Right lobe of liver (tissue), 6 donors: ENCODE measurements around the gene FGD5. TPM values are rescaled to one million over a fixed set of nuclear protein-coding genes. Genes with fewer than 3 reads are reported as not detected.

ENCODE experiments used
- ATAC-seq, 4 donors: fragments of 200-7000 bp; cut with Tn5 transposase; one replicate each; pipeline ENCODE4 v1.9.1; 2020; ENCODE audit warnings: mild to moderate bottlenecking in 4 of 4, moderate library complexity in 4 of 4
- DNase-seq, 3 donors: peaks; one replicate each; pipeline ENCODE4 v3.0.0-alpha.2; 2020
- H3K27ac ChIP-seq, 3 donors: fragments of 200-600 bp; one replicate each; pipeline ENCODE4 v1.8.0; 2022
- H3K27me3 ChIP-seq, 2 donors: fragments of 200-600 bp; one replicate each; pipeline ENCODE4 v1.8.0; 2022
- H3K36me3 ChIP-seq, 4 donors: fragments of 200-600 bp; sonication (generic) in 1 of 4; one replicate each; pipeline versions ENCODE4 v1.5.1 to v1.8.0; 2017 to 2022; ENCODE audit warnings: control low read depth in 1 of 4
- H3K4me1 ChIP-seq, 4 donors: fragments of 200-600 bp; sonication (generic) in 1 of 4; one replicate each; pipeline versions ENCODE4 v1.5.1 to v1.8.0; 2017 to 2022; ENCODE audit warnings: control low read depth in 1 of 4
- H3K4me3 ChIP-seq, 3 donors: fragments of 200-600 bp; one replicate each; pipeline ENCODE4 v1.8.0; 2022
- H3K9me3 ChIP-seq, 4 donors: fragments of 200-600 bp; sonication (generic) in 1 of 4; one replicate each; pipeline versions ENCODE4 v1.5.1 to v1.8.0; 2017 to 2022; ENCODE audit warnings: control low read depth in 1 of 4
- CTCF ChIP-seq, 4 donors: fragments of 200-600 bp in 3 of 4; fragments of 450-650 bp in 1 of 4; IDR thresholded peaks; one replicate each; pipeline versions ENCODE4 v1.5.1 to v1.8.0; 2016 to 2022; ENCODE audit warnings: antibody characterized with exemption in 4 of 4, mild to moderate bottlenecking in 2 of 4
- POLR2A ChIP-seq: fragments of 450-650 bp; IDR thresholded peaks from one replicate; pipeline ENCODE4 v1.6.1; 2017; ENCODE audit warnings: antibody characterized with exemption, mild to moderate bottlenecking
- WGBS: methylation state at CpG from one replicate; pipeline ENCODE4 v1.1.6; 2018; ENCODE audit warnings: low coverage, low lambda C conversion rate; ENCODE audit not compliant: insufficient coverage; ENCODE audit errors: missing lambda C conversion rate; 5-methylcytosine and 5-hydroxymethylcytosine counted together
- intact Hi-C, 2 donors: fragments of 100-400 bp; cut with DNase I; formaldehyde crosslinking; loops; one replicate each; pipeline versions ENCODE4 v1.11.2 to v1.14.1; 2022
- total RNA-seq, 6 experiments: library from RNA; depleted of rRNA in 2 of 6; stranded (reverse); fragments of >200 nt in 2 of 6; fragmentation: NEBNext Ultra II Directional in 3 of 6; extraction: Animal tissue kit (Norgen Biotek cat#: 25700) in 3 of 6; gene quantifications; one replicate each; pipeline versions ENCODE4 v1.1.0 to v1.2.4, GENCODE V29; 2016 to 2023
- donor health status: DM: no; HTN: yes; CAD: no.
- donor health status: DM: no; HTN: no; CAD: no.
- donor health status: DM: no; HTN: no; CAD: no.
- donor health status: DM: no; HTN: yes; CAD: no.
- donor health status: DM: no; HTN: yes; CAD: no.

The FGD5 gene
- total RNA-seq, 6 experiments from 2014 or later, result 3.4 to 8.9 (median 5.9) TPM

GRCh38 chr3:14921811-14922705 is 103.3 kb downstream of the FGD5 start:
- no peak for TF ChIP-seq POLR2A
- no peak for TF ChIP-seq CTCF (IDR thresholded peaks at IDR 0.05)
- no peak for ATAC-seq
- intact Hi-C loops, result loop anchor here (5.0 to 10.0 kb wide), 2 partner anchors 113 to 135 kb away; no protein-coding TSS in a partner anchor

GRCh38 chr3:14922863-14923262 is 104.1 kb downstream of the FGD5 start:
- 76% methylated on average over 4 of the region's 13 CpGs for WGBS
- DNase-seq (no peak), ATAC-seq (no peak)
- H3K4me3 ChIP-seq, result no peak overlapping the region
- no peaks in the 10 kb centered on the region for H3K36me3 ChIP-seq
- intact Hi-C loops, result loop anchor here (5.0 to 10.0 kb wide), 2 partner anchors 112 to 136 kb away; no protein-coding TSS in a partner anchor
- H3K4me1 ChIP-seq, result peaks cover 0 to 3% (median 0%) of the 10 kb centered on the region in 4 donors
- H3K27me3 ChIP-seq, result no peaks in the 10 kb centered on the region
- TF ChIP-seq POLR2A (no peak), CTCF (IDR thresholded peaks at IDR 0.05) (no peak)
- no peak overlapping the region for H3K27ac ChIP-seq
- no peaks in the 10 kb centered on the region for H3K9me3 ChIP-seq

More at GRCh38 chr3:14921811-14922705, 103.3 kb downstream of the FGD5 start:
- Histone ChIP-seq H3K27ac (no peak overlapping the region), H3K27me3 (no peaks in the 10 kb centered on the region), H3K4me3 (no peak overlapping the region), H3K9me3 (no peaks in the 10 kb centered on the region), H3K36me3 (no peaks in the 10 kb centered on the region), H3K4me1 (peaks cover 0 to 3% (median 0%) of the 10 kb centered on the region in 4 donors)
- no peak for DNase-seq
- WGBS, result 70% methylated on average over 1 of the region's 21 CpGs

GRCh38 chr3:14923476-14923875 is 104.7 kb downstream of the FGD5 start:
- no peak overlapping the region for H3K27ac ChIP-seq
- WGBS, result 90% methylated on average over 3 of the region's 6 CpGs
- intact Hi-C loops, result loop anchor here (5.0 to 10.0 kb wide), 2 partner anchors 111 to 136 kb away; no protein-coding TSS in a partner anchor
- no peaks in the 10 kb centered on the region for H3K36me3 ChIP-seq
- H3K4me1 ChIP-seq, result peaks cover 0 to 3% (median 0%) of the 10 kb centered on the region in 4 donors
- no peak for DNase-seq
- no peaks in the 10 kb centered on the region for H3K27me3 ChIP-seq
- H3K9me3 ChIP-seq, result no peaks in the 10 kb centered on the region
- no peak overlapping the region for H3K4me3 ChIP-seq
- TF ChIP-seq CTCF (IDR thresholded peaks at IDR 0.05), result no peak
- TF ChIP-seq POLR2A, result no peak
- no peak for ATAC-seq

- TF ChIP-seq CTCF (IDR thresholded peaks at IDR 0.05), result peak; percentile 74 to 85 (median 79)
- TF ChIP-seq POLR2A, result no peak
- peaks cover 0 to 1% (median 0%) of the 10 kb centered on the region in 4 donors for H3K4me1 ChIP-seq
- H3K9me3 ChIP-seq, result no peaks in the 10 kb centered on the region
- no peak overlapping the region for H3K4me3 ChIP-seq
- no peaks in the 10 kb centered on the region for H3K36me3 ChIP-seq
- ATAC-seq (peak; percentile 51 to 64 (median 58)), DNase-seq (no peak)
- H3K27ac ChIP-seq, result no peak overlapping the region
- WGBS, result 55% methylated on average over 7 of the region's 9 CpGs
- intact Hi-C loops, result loop anchor here in 1 of 2 donors (10.0 kb wide), 1 partner anchor 109 kb away; no protein-coding TSS in a partner anchor
- H3K27me3 ChIP-seq, result no peaks in the 10 kb centered on the region
These were observed 107.2 kb downstream of the FGD5 start for GRCh38 chr3:14925729-14926591.
